HEK293 (cell line): Measurements from ENCODE around the gene THAP7.

Experiments
- CTCF ChIA-PET: fragments of 350-600 bp; formaldehyde crosslinking; extraction: SDS; loops from one replicate; lab custom pipeline; 2021; ENCODE audit warnings: antibody characterized with exemption; lab: Yijun Ruan, JAX
- POLR2A ChIA-PET: fragments of 300-600 bp; formaldehyde crosslinking; extraction: SDS; loops from one replicate; lab custom pipeline; 2020; ENCODE audit warnings: antibody characterized with exemption, inconsistent platforms; lab: Yijun Ruan, JAX
- H3K27ac ChIP-seq: fragments of 200-500 bp; sonication (Bioruptor generic); 2 replicates; pipeline ENCODE4 v1.5.1; 2014; ENCODE audit warnings: low read depth, low read length, control low read depth, inconsistent platforms; ENCODE audit errors: extremely low read depth
- H3K36me3 ChIP-seq, 2 experiments: fragments of 200-500 bp in 1 of 2; sonication (Bioruptor generic) in 1 of 2; 1 replicate in 1 of 2; 2 replicates in 1 of 2; pipeline ENCODE4 v1.5.1; 2014 to 2017; ENCODE audit warnings: inconsistent platforms in 2 of 2, low read length in 2 of 2; ENCODE audit not compliant: control insufficient read depth in 2 of 2, insufficient read depth in 1 of 2
- H3K4me1 ChIP-seq: fragments of 200-500 bp; sonication (Bioruptor generic); 2 replicates; pipeline ENCODE4 v1.5.1; 2014; ENCODE audit warnings: mild to moderate bottlenecking, low read length, inconsistent platforms; ENCODE audit not compliant: control insufficient read depth, insufficient read depth
- H3K4me3 ChIP-seq: 2 replicates; pipeline ENCODE4 v1.5.1; 2011; ENCODE audit warnings: low read depth, mild to moderate bottlenecking, control low read depth, low read length, moderate library complexity
- H3K9me3 ChIP-seq: fragments of 200-500 bp; sonication (Bioruptor generic); 2 replicates; pipeline ENCODE4 v1.5.1; 2014; ENCODE audit warnings: low read depth, low read length, inconsistent platforms; ENCODE audit not compliant: control insufficient read depth, insufficient read depth
- CTCF ChIP-seq: fragments of 450-650 bp; formaldehyde crosslinking; IDR thresholded peaks from 2 replicates; pipeline ENCODE4 v1.5.1; 2016; ENCODE audit warnings: missing biosample characterization, missing genetic modification characterization
- EGR2 ChIP-seq: fragments of 450-650 bp; formaldehyde crosslinking; IDR thresholded peaks from 2 replicates; pipeline ENCODE4 v1.5.1; 2016; ENCODE audit warnings: low read depth, missing biosample characterization, missing genetic modification characterization
- GLI4 ChIP-seq: fragments of 450-650 bp; formaldehyde crosslinking; IDR thresholded peaks from 2 replicates; pipeline ENCODE4 v1.5.1; 2016; ENCODE audit warnings: missing biosample characterization, missing genetic modification characterization
- GLIS2 ChIP-seq: fragments of 450-650 bp; formaldehyde crosslinking; IDR thresholded peaks from 2 replicates; pipeline ENCODE4 v1.5.1; 2016; ENCODE audit warnings: missing biosample characterization, missing genetic modification characterization
- REST ChIP-seq: fragments of 450-650 bp; formaldehyde crosslinking; IDR thresholded peaks from 2 replicates; pipeline ENCODE4 v1.5.1; 2016; ENCODE audit warnings: missing biosample characterization, missing genetic modification characterization
- ZBTB10 ChIP-seq: fragments of 450-650 bp; formaldehyde crosslinking; IDR thresholded peaks from 2 replicates; pipeline ENCODE4 v1.5.1; 2016; ENCODE audit warnings: missing biosample characterization, missing genetic modification characterization
- ZBTB26 ChIP-seq: fragments of 450-650 bp; formaldehyde crosslinking; optimal IDR thresholded peaks from 2 replicates; pipeline ENCODE3; 2016; ENCODE audit warnings: missing biosample characterization, mild to moderate bottlenecking, missing genetic modification characterization
- ZFP37 ChIP-seq: fragments of 450-650 bp; formaldehyde crosslinking; IDR thresholded peaks from 2 replicates; pipeline ENCODE4 v1.5.1; 2016; ENCODE audit warnings: missing biosample characterization, missing genetic modification characterization
- ZIC2 ChIP-seq: fragments of 450-650 bp; formaldehyde crosslinking; IDR thresholded peaks from 2 replicates; pipeline ENCODE4 v1.5.1; 2016; ENCODE audit warnings: missing biosample characterization, missing genetic modification characterization
- ZNF10 ChIP-seq: fragments of 450-650 bp; formaldehyde crosslinking; IDR thresholded peaks from 2 replicates; pipeline ENCODE4 v1.5.1; 2017; ENCODE audit warnings: missing biosample characterization, missing genetic modification characterization
- ZNF114 ChIP-seq: fragments of 450-650 bp; formaldehyde crosslinking; IDR thresholded peaks from 2 replicates; pipeline ENCODE4 v1.5.0; 2017; ENCODE audit warnings: missing biosample characterization, missing genetic modification characterization
- ZNF121 ChIP-seq: fragments of 450-650 bp; formaldehyde crosslinking; IDR thresholded peaks from 2 replicates; pipeline ENCODE4 v1.5.1; 2016; ENCODE audit warnings: missing biosample characterization, missing genetic modification characterization
- ZNF133 ChIP-seq: fragments of 450-650 bp; formaldehyde crosslinking; IDR thresholded peaks from 2 replicates; pipeline ENCODE4 v1.5.1; 2016; ENCODE audit warnings: missing biosample characterization, missing genetic modification characterization
- ZNF138 ChIP-seq: fragments of 450-650 bp; formaldehyde crosslinking; IDR thresholded peaks from 2 replicates; pipeline ENCODE4 v1.5.1; 2016; ENCODE audit warnings: missing biosample characterization, missing genetic modification characterization, borderline replicate concordance
- ZNF146 ChIP-seq: fragments of 450-650 bp; formaldehyde crosslinking; IDR thresholded peaks from 2 replicates; pipeline ENCODE4 v1.5.1; 2016; ENCODE audit warnings: missing biosample characterization, missing genetic modification characterization
- ZNF2 ChIP-seq: fragments of 450-650 bp; formaldehyde crosslinking; IDR thresholded peaks from 2 replicates; pipeline ENCODE4 v1.5.1; 2016; ENCODE audit warnings: missing biosample characterization, missing genetic modification characterization
- ZNF223 ChIP-seq: fragments of 450-650 bp; formaldehyde crosslinking; IDR thresholded peaks from 2 replicates; pipeline ENCODE4 v1.5.1; 2016; ENCODE audit warnings: missing biosample characterization, missing genetic modification characterization
- ZNF24 ChIP-seq: fragments of 450-650 bp; formaldehyde crosslinking; IDR thresholded peaks from 2 replicates; pipeline ENCODE4 v1.5.1; 2016; ENCODE audit warnings: missing biosample characterization, missing genetic modification characterization
- ZNF292 ChIP-seq: fragments of 450-650 bp; formaldehyde crosslinking; IDR thresholded peaks from 2 replicates; pipeline ENCODE4 v1.5.1; 2016; ENCODE audit warnings: low read depth, missing biosample characterization, missing genetic modification characterization, borderline replicate concordance
- ZNF335 ChIP-seq: fragments of 450-650 bp; formaldehyde crosslinking; conservative IDR thresholded peaks from 2 replicates; pipeline ENCODE4 v1.5.1; 2016; ENCODE audit warnings: missing biosample characterization, missing genetic modification characterization
- ZNF350 ChIP-seq: fragments of 450-650 bp; formaldehyde crosslinking; IDR thresholded peaks from 2 replicates; pipeline ENCODE4 v1.5.0; 2017; ENCODE audit warnings: missing biosample characterization, mild to moderate bottlenecking, missing genetic modification characterization
- ZNF366 ChIP-seq: fragments of 450-650 bp; formaldehyde crosslinking; conservative IDR thresholded peaks from 2 replicates; pipeline ENCODE4 v1.5.1; 2016; ENCODE audit warnings: missing biosample characterization, missing genetic modification characterization
- ZNF423 ChIP-seq: fragments of 450-650 bp; formaldehyde crosslinking; IDR thresholded peaks from 2 replicates; pipeline ENCODE4 v1.5.1; 2016; ENCODE audit warnings: missing biosample characterization, missing genetic modification characterization
- ZSCAN5A ChIP-seq: fragments of 450-650 bp; formaldehyde crosslinking; IDR thresholded peaks from 2 replicates; pipeline ENCODE4 v1.5.1; 2016; ENCODE audit warnings: missing biosample characterization, missing genetic modification characterization

The THAP7 gene

GRCh38 chr22:21022507-21022906 is 20.6 kb upstream of the THAP7 start (continued):
- TF ChIP-seq ZBTB26: no peak

GRCh38 chr22:21020802-21021429 is 19.0 kb upstream of the THAP7 start:
- TF ChIP-seq ZFP37 (tag by site-specific recombination): no peak
- TF ChIP-seq EGR2: no peak
- TF ChIP-seq ZNF114 (tag by site-specific recombination): no peak
- TF ChIP-seq GLIS2 (tag by site-specific recombination): peak; percentile 30; the same call in 1 of the 2 replicates
- TF ChIP-seq ZNF292 (tag by site-specific recombination): no peak
- TF ChIP-seq ZNF335 (tag by site-specific recombination): no peak
- TF ChIP-seq ZNF138 (tag by site-specific recombination): no peak
- no peak for TF ChIP-seq ZNF350 (tag by site-specific recombination)
- no peak for TF ChIP-seq ZSCAN5A (tag by site-specific recombination)
- no peak for TF ChIP-seq ZNF121 (tag by site-specific recombination)
- peak; percentile 70 for TF ChIP-seq CTCF (tag by site-specific recombination)
- no peak for TF ChIP-seq ZNF423
- no peak for TF ChIP-seq GLI4 (tag by site-specific recombination)
- TF ChIP-seq ZNF366: no peak
- Histone ChIP-seq H3K4me1 (no peaks in the 10 kb centered on the region), H3K36me3 (no peaks in the 10 kb centered on the region), H3K27ac (no peak overlapping the region), H3K9me3 (no peaks in the 10 kb centered on the region), H3K4me3 (no peak overlapping the region)
- ChIA-PET POLR2A (interaction anchor here (1.3 to 1.5 kb wide), 2 partner anchors 19 to 39 kb away, joined by 4 to 7 read pairs; partner anchors contain the start of genes LZTR1 and THAP7), CTCF (interaction anchor here (0.5 to 2.0 kb wide), 24 partner anchors 8 to 1024 kb away, joined by 3 to 10 read pairs (median 4); no protein-coding TSS in a partner anchor)

- CTCF ChIA-PET: interaction anchor here (0.7 kb wide), 2 partner anchors 74 to 81 kb away, joined by 3 read pairs; no protein-coding TSS in a partner anchor
- H3K4me3 ChIP-seq: no peak overlapping the region
- no peak for TF ChIP-seq ZBTB10 (tag by site-specific recombination)
- TF ChIP-seq ZNF133 (tag by site-specific recombination): no peak
- no peak for TF ChIP-seq ZNF138 (tag by site-specific recombination)
- no peak for TF ChIP-seq ZNF10 (tag by site-specific recombination)
- TF ChIP-seq ZNF223 (tag by site-specific recombination): no peak
- TF ChIP-seq REST: no peak
- TF ChIP-seq ZIC2 (tag by site-specific recombination): no peak
- no peak for TF ChIP-seq ZNF2
- no peak for TF ChIP-seq ZNF146 (tag by site-specific recombination)
- no peak for TF ChIP-seq ZNF24 (tag by site-specific recombination)
- no peak for TF ChIP-seq ZNF121 (tag by site-specific recombination)
Observed at GRCh38 chr22:21018314-21018713, 16.4 kb upstream of the THAP7 start.

More at GRCh38 chr22:21018314-21018713, 16.4 kb upstream of the THAP7 start:
- no peaks in the 10 kb centered on the region for H3K9me3 ChIP-seq
- H3K27ac ChIP-seq: no peak overlapping the region
- POLR2A ChIA-PET: no interaction called here
- no peaks in the 10 kb centered on the region for H3K4me1 ChIP-seq
- no peaks in the 10 kb centered on the region for H3K36me3 ChIP-seq
